MM.1S (cell line): ENCODE results near the gene SNCA.

ENCODE experiments used
- DNase-seq: peaks from one replicate; pipeline ENCODE4 v3.0.0-alpha.2; 2015
- H2AFZ ChIP-seq: fragments of 300-600 bp; sonication (generic); 2 replicates; pipeline ENCODE4 v1.6.0; 2016; ENCODE audit warnings: antibody characterized with exemption, low read length
- H3F3A ChIP-seq: fragments of 300-600 bp; sonication (generic); 2 replicates; pipeline ENCODE4 v1.6.1; 2016; ENCODE audit warnings: mild to moderate bottlenecking, antibody characterized with exemption, low read length, moderate library complexity, mixed read lengths; ENCODE audit not compliant: insufficient read depth
- H3K27ac ChIP-seq: fragments of 300-600 bp; sonication (generic); 2 replicates; pipeline ENCODE4 v1.5.1; 2016; ENCODE audit warnings: mild to moderate bottlenecking, low read length
- H3K27me3 ChIP-seq: fragments of 300-600 bp; sonication (generic); replicated peaks from 2 replicates; pipeline ENCODE4 v1.6.0; 2016; ENCODE audit warnings: low read length; ENCODE audit not compliant: insufficient read depth
- H3K36me3 ChIP-seq: fragments of 300-600 bp; sonication (generic); replicated peaks from 2 replicates; pipeline ENCODE4 v1.6.1; 2016; ENCODE audit warnings: mild to moderate bottlenecking, low read length, mixed read lengths; ENCODE audit not compliant: insufficient read depth
- H3K4me1 ChIP-seq: fragments of 300-600 bp; sonication (generic); 2 replicates; pipeline ENCODE4 v1.6.1; 2016; ENCODE audit warnings: low read length, mixed read lengths
- H3K4me2 ChIP-seq: fragments of 300-600 bp; sonication (generic); 2 replicates; pipeline ENCODE4 v1.6.0; 2016; ENCODE audit warnings: low read depth, low read length
- H3K4me3 ChIP-seq: fragments of 300-600 bp; sonication (generic); 2 replicates; pipeline ENCODE4 v1.5.1; 2016; ENCODE audit warnings: low read length, mixed read lengths
- H3K79me2 ChIP-seq: fragments of 300-600 bp; sonication (generic); 2 replicates; pipeline ENCODE4 v1.6.1; 2016; ENCODE audit warnings: mixed run types, low read length, mixed read lengths
- H3K9ac ChIP-seq: fragments of 300-600 bp; sonication (generic); 2 replicates; pipeline ENCODE4 v1.6.1; 2016; ENCODE audit warnings: low read length, mixed read lengths
- H3K9me2 ChIP-seq: fragments of 300-600 bp; sonication (generic); replicated peaks from 2 replicates; pipeline ENCODE4 v1.6.1; 2016; ENCODE audit warnings: mild to moderate bottlenecking, low read length, mixed read lengths; ENCODE audit not compliant: insufficient read depth
- H3K9me3 ChIP-seq: fragments of 300-600 bp; sonication (generic); replicated peaks from 2 replicates; pipeline ENCODE4 v1.6.1; 2016; ENCODE audit warnings: mild to moderate bottlenecking, low read length, mixed read lengths; ENCODE audit not compliant: insufficient read depth
- H4K20me1 ChIP-seq: fragments of 300-600 bp; sonication (generic); 2 replicates; pipeline ENCODE4 v1.6.1; 2016; ENCODE audit warnings: mild to moderate bottlenecking, low read length, moderate library complexity, mixed read lengths; ENCODE audit not compliant: insufficient read depth
- CTCF ChIP-seq: fragments of 300-600 bp; sonication (generic); IDR thresholded peaks from 2 replicates; pipeline ENCODE4 v1.5.1; 2016; ENCODE audit warnings: antibody characterized with exemption, low read length, mixed read lengths
- EZH2 ChIP-seq: fragments of 300-600 bp; sonication (generic); optimal IDR thresholded peaks from 2 replicates; pipeline ENCODE3; 2017; ENCODE audit warnings: low read depth, mild to moderate bottlenecking, antibody characterized with exemption, low read length, mixed read lengths
- EZH2phosphoT487 ChIP-seq: fragments of 300-600 bp; sonication (generic); IDR thresholded peaks from 2 replicates; pipeline ENCODE4 v1.6.1; 2018; ENCODE audit warnings: antibody characterized with exemption, low read length

SNCA gene

GRCh38 chr4:89719536-89720090 lies 117.3 kb downstream of the SNCA start:
- Histone ChIP-seq H3K36me3 (no peaks in the 10 kb centered on the region; the same call in 1 of the 2 replicates), H3K9me2 (no peaks in the 10 kb centered on the region), H3K79me2 (no peaks in the 10 kb centered on the region), H3K9me3 (no peaks in the 10 kb centered on the region), H3K27ac (no peak overlapping the region), H4K20me1 (no peaks in the 10 kb centered on the region), H2AFZ (no peak overlapping the region), H3K9ac (no peak overlapping the region), H3F3A (no peaks in the 10 kb centered on the region), H3K4me2 (no peak overlapping the region), H3K4me3 (no peak overlapping the region), H3K4me1 (no peaks in the 10 kb centered on the region), H3K27me3 (no peaks in the 10 kb centered on the region)
- TF ChIP-seq EZH2 (no peak), EZH2phosphoT487 (no peak), CTCF (no peak; the same call in 1 of the 2 replicates)
- no peak for DNase-seq

- H3K27me3 ChIP-seq, result no peaks in the 10 kb centered on the region
- H3K36me3 ChIP-seq, result no peaks in the 10 kb centered on the region
- H3K4me1 ChIP-seq, result no peaks in the 10 kb centered on the region
- H4K20me1 ChIP-seq, result no peaks in the 10 kb centered on the region
- H3K4me2 ChIP-seq, result no peak overlapping the region
- no peak overlapping the region for H3K4me3 ChIP-seq
- H3K9ac ChIP-seq, result no peak overlapping the region
- H3K27ac ChIP-seq, result no peak overlapping the region
- DNase-seq, result no peak
- no peaks in the 10 kb centered on the region for H3K79me2 ChIP-seq
- H2AFZ ChIP-seq, result no peak overlapping the region
- H3K9me3 ChIP-seq, result no peaks in the 10 kb centered on the region
- H3F3A ChIP-seq, result no peaks in the 10 kb centered on the region
- H3K9me2 ChIP-seq, result no peaks in the 10 kb centered on the region
- no peak for TF ChIP-seq CTCF
- no peak for TF ChIP-seq EZH2
- no peak for TF ChIP-seq EZH2phosphoT487
Observed at GRCh38 chr4:89716893-89717292, 120.1 kb downstream of the SNCA start.

- Histone ChIP-seq H4K20me1 (no peaks in the 10 kb centered on the region), H3K9me2 (no peaks in the 10 kb centered on the region), H2AFZ (no peak overlapping the region), H3K4me2 (no peak overlapping the region), H3K9me3 (no peaks in the 10 kb centered on the region), H3K79me2 (no peaks in the 10 kb centered on the region), H3F3A (no peaks in the 10 kb centered on the region), H3K36me3 (no peaks in the 10 kb centered on the region), H3K4me1 (no peaks in the 10 kb centered on the region), H3K27ac (no peak overlapping the region), H3K27me3 (no peaks in the 10 kb centered on the region), H3K9ac (no peak overlapping the region), H3K4me3 (no peak overlapping the region)
- DNase-seq, result no peak
- no peak for TF ChIP-seq EZH2
- no peak for TF ChIP-seq EZH2phosphoT487
Observed at GRCh38 chr4:89715631-89716030, 121.3 kb downstream of the SNCA start.

GRCh38 chr4:89712827-89713226 lies 124.1 kb downstream of the SNCA start:
- DNase-seq, result no peak
- Histone ChIP-seq H3K4me2 (no peak overlapping the region), H3K4me3 (no peak overlapping the region), H4K20me1 (no peaks in the 10 kb centered on the region), H3F3A (no peaks in the 10 kb centered on the region), H2AFZ (no peak overlapping the region), H3K4me1 (no peaks in the 10 kb centered on the region), H3K36me3 (no peaks in the 10 kb centered on the region), H3K79me2 (no peaks in the 10 kb centered on the region), H3K9me3 (no peaks in the 10 kb centered on the region), H3K9me2 (no peaks in the 10 kb centered on the region), H3K27me3 (no peaks in the 10 kb centered on the region), H3K27ac (no peak overlapping the region), H3K9ac (no peak overlapping the region)
- TF ChIP-seq CTCF, result no peak
- TF ChIP-seq EZH2, result no peak
- no peak for TF ChIP-seq EZH2phosphoT487
